Mucosa of descending colon (tissue), 3 donors: ENCODE results near the gene KRT5. TPM values are rescaled to one million over a fixed set of nuclear protein-coding genes. Genes with fewer than 3 reads are reported as not detected.
"Not testable (repeated sequence)": the region's sequence is repeated elsewhere in the genome, so short reads cannot be mapped to it uniquely, and the experiment has no call there.

ENCODE experiments used
- ATAC-seq: fragments of 200-7000 bp; cut with Tn5 transposase; one replicate; pipeline ENCODE4 v1.9.1; 2020; ENCODE audit warnings: mild to moderate bottlenecking, moderate library complexity
- DNase-seq, 3 donors: peaks; one replicate each; pipeline ENCODE4 v3.0.0-alpha.2; 2020
- H3K36me3 ChIP-seq: fragments of 200-600 bp; one replicate; pipeline ENCODE4 v1.8.0; 2021; ENCODE audit warnings: low read depth, mild to moderate bottlenecking
- H3K4me1 ChIP-seq: fragments of 200-600 bp; one replicate; pipeline ENCODE4 v1.8.0; 2021; ENCODE audit warnings: low read depth, mild to moderate bottlenecking
- H3K4me3 ChIP-seq: fragments of 200-600 bp; one replicate; pipeline ENCODE4 v1.8.0; 2021; ENCODE audit warnings: mild to moderate bottlenecking
- H3K9me3 ChIP-seq: fragments of 200-600 bp; one replicate; pipeline ENCODE4 v1.8.0; 2021; ENCODE audit warnings: mild to moderate bottlenecking
- intact Hi-C, 2 donors: fragments of 100-400 bp; cut with DNase I in 1 of 2; cut with micrococcal nuclease in 1 of 2; formaldehyde crosslinking; loops; one replicate each; pipeline versions ENCODE4 v1.11.0 to v1.11.1; 2022; cut with DNase I, micrococcal nuclease
- total RNA-seq, 3 donors: library from RNA; stranded (reverse); fragmentation: NEBNext Ultra II Directional in 2 of 3; extraction: Animal tissue kit (Norgen Biotek cat#: 25700) in 2 of 3; gene quantifications; one replicate each; pipeline versions ENCODE4 v1.2.1 to v1.2.4, GENCODE V29; 2021 to 2023
- TF ChIP-seq, protein P1 (sequence below): fragments of 200-600 bp; IDR thresholded peaks from one replicate; pipeline ENCODE4 v1.8.0; 2022; ENCODE audit warnings: antibody characterized with exemption, mild to moderate bottlenecking
- donor health status: DM: no; HTN: no; CAD: no; lungs with moderate emphysema.
- donor health status: DM: no; HTN: no; CAD: no.
- donor health status: DM: no; HTN: yes; CAD: no.

The KRT5 gene
- total RNA-seq, 3 donors from 2014 or later = 1.6 TPM; not detected in 2

GRCh38 chr12:52501490-52501889 lies 18.7 kb downstream of the KRT5 start:
- no peak for DNase-seq
- Histone ChIP-seq H3K4me1 (no peaks in the 10 kb centered on the region), H3K4me3 (no peak overlapping the region), H3K36me3 (no peaks in the 10 kb centered on the region), H3K9me3 (no peaks in the 10 kb centered on the region)
- ATAC-seq = no peak
- TF ChIP-seq, protein P1, sequence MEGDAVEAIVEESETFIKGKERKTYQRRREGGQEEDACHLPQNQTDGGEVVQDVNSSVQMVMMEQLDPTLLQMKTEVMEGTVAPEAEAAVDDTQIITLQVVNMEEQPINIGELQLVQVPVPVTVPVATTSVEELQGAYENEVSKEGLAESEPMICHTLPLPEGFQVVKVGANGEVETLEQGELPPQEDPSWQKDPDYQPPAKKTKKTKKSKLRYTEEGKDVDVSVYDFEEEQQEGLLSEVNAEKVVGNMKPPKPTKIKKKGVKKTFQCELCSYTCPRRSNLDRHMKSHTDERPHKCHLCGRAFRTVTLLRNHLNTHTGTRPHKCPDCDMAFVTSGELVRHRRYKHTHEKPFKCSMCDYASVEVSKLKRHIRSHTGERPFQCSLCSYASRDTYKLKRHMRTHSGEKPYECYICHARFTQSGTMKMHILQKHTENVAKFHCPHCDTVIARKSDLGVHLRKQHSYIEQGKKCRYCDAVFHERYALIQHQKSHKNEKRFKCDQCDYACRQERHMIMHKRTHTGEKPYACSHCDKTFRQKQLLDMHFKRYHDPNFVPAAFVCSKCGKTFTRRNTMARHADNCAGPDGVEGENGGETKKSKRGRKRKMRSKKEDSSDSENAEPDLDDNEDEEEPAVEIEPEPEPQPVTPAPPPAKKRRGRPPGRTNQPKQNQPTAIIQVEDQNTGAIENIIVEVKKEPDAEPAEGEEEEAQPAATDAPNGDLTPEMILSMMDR = no peak
- intact Hi-C loops = loop anchor here (10.0 kb wide), 1 partner anchor 127 kb away; no protein-coding TSS in a partner anchor

DNA sequence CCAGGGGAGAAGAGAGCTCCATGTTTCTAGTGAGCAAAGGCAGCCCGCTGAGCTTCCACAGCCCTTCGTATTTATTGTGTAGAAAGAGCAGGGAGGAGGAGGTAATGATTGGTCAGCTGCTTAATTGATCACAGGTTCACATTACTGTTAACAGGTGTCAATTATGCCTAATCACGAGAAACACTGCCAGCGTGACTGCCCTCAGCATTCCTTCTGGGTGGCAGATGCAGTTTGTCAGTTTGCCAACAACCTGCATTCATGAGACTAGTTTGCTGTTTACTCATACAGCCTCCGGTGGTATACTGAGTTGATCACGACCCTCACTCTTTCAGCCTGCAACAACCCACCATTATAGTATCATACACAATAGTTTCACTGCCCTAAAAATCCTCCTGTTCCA lies 19.6 kb downstream of the KRT5 start:
- intact Hi-C loops = loop anchor here (10.0 kb wide), 1 partner anchor 126 kb away; no protein-coding TSS in a partner anchor
- not testable (repeated sequence) for H3K4me3 ChIP-seq, H3K4me1 ChIP-seq, ATAC-seq, H3K9me3 ChIP-seq, H3K36me3 ChIP-seq, DNase-seq

DNA sequence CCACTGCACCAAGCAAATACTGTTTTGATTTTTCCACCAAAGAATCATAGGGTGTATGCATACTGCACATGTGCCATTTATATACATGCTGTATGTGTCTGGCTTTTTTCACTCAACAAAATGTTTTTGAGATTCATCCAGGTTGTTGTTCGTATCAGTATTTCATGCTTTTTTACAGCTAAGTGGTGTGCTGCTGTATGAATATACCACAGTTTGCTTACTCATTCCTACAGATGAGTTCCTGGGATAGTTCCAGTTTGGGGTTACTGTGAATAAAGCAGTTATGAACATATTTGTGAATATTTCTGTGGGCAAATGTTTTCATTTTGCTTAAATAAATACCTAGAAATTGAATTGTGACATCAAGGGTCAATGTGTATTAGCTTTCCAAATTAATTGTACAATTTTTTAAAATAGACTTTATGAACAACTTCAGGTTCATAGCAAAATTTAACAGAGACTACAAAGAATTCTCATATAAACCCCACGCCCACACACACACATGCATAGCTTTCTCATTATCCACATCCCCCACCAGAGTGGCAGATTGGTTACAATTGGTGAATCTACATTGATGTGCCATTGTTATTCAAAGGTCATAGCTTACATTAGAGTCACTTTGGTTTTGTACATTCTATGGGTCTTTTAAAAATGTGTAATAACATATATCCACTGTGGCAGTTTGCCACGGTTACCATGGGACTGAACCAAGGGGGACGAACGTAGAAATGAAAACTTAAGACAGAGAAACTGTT lies 20.2 kb downstream of the KRT5 start:
- no peak for ATAC-seq
- DNase-seq = no peak
- Histone ChIP-seq H3K4me3 (no peak overlapping the region), H3K4me1 (no peaks in the 10 kb centered on the region), H3K36me3 (no peaks in the 10 kb centered on the region), H3K9me3 (no peaks in the 10 kb centered on the region)
- TF ChIP-seq, protein P1 = no peak
- intact Hi-C loops = loop anchor here (10.0 kb wide), 1 partner anchor 125 kb away; no protein-coding TSS in a partner anchor

- TF ChIP-seq, protein P1 = no peak
- Histone ChIP-seq H3K36me3 (no peaks in the 10 kb centered on the region), H3K9me3 (no peaks in the 10 kb centered on the region), H3K4me1 (no peaks in the 10 kb centered on the region), H3K4me3 (no peak overlapping the region)
- intact Hi-C loops = no loop called here
- DNase-seq (no peak), ATAC-seq (no peak)
These were observed 21.2 kb downstream of the KRT5 start for GRCh38 chr12:52498946-52499345.

- TF ChIP-seq, protein P1 = no peak
- no peaks in the 10 kb centered on the region for H3K9me3 ChIP-seq
- DNase-seq (no peak), ATAC-seq (no peak)
- no peaks in the 10 kb centered on the region for H3K36me3 ChIP-seq
- H3K4me3 ChIP-seq = no peak overlapping the region
- intact Hi-C loops = no loop called here
- no peaks in the 10 kb centered on the region for H3K4me1 ChIP-seq
These were observed 22.2 kb downstream of the KRT5 start for GRCh38 chr12:52497975-52498374.

DNA sequence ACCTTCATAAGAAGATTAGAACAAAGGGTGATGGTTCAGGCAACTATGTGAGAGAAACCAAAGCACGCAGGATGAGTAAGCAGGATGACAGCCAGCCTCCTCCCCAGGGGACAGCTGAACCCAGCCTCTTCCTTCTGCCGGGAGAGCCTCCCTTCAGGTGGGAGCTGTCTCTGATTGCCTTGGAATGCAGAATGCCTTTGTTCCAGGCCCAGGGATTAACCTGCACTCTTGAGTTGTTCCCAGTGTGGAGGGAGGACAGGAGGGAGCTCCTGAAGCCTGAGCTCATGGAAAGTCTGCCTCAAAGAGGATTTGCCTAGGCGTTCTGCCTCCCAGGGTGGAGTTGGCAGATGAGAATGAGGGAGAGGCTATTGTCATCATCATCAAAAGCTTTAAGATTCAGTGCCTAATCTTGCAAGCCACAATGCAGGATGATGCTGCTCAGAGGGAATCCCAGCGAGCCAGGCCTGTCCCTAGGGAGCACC lies 23.6 kb downstream of the KRT5 start:
- TF ChIP-seq, protein P1 = no peak
- H3K4me3 ChIP-seq = no peak overlapping the region
- intact Hi-C loops = no loop called here
- H3K4me1 ChIP-seq = no peaks in the 10 kb centered on the region
- DNase-seq = no peak
- no peak for ATAC-seq
- H3K36me3 ChIP-seq = no peaks in the 10 kb centered on the region
- no peaks in the 10 kb centered on the region for H3K9me3 ChIP-seq
